DND-41 (cell line): ENCODE measurements around the gene MAP4.

Experiments used
- EZH2 ChIP-seq: IDR thresholded peaks from 3 replicates; pipeline ENCODE4 v1.6.1; 2012; ENCODE audit warnings: borderline replicate concordance, low read depth, mild to moderate bottlenecking, moderate library complexity, low read length, inconsistent platforms; ENCODE audit not compliant: severe bottlenecking
- TF ChIP-seq, protein P1 (sequence below): IDR thresholded peaks from 2 replicates; pipeline ENCODE4 v1.5.1; 2012; ENCODE audit warnings: borderline replicate concordance, low read length, moderate library complexity, mild to moderate bottlenecking; ENCODE audit not compliant: poor library complexity, severe bottlenecking; ENCODE audit errors: extremely low read depth

DNA sequence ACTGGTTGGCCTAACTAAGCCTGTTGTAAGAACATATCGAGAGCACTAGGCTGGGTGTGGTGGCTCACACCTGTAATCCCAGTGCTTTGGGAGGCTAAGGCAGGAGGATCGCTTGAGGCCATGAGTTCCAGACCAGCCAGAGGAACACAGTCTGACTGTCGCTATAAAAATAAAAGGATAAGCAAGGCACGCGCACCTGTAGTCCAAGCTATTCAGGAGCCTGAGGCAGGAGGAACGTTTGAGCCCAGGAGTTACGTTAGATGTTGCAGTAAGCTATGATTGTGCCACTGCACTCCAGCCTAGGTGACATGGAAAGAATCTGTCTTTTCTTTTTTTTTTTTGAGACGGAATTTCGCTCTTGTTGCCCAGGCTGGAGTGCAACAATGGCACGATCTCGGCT lies 24.9 kb downstream of the MAP4 start:
- TF ChIP-seq, protein P1, sequence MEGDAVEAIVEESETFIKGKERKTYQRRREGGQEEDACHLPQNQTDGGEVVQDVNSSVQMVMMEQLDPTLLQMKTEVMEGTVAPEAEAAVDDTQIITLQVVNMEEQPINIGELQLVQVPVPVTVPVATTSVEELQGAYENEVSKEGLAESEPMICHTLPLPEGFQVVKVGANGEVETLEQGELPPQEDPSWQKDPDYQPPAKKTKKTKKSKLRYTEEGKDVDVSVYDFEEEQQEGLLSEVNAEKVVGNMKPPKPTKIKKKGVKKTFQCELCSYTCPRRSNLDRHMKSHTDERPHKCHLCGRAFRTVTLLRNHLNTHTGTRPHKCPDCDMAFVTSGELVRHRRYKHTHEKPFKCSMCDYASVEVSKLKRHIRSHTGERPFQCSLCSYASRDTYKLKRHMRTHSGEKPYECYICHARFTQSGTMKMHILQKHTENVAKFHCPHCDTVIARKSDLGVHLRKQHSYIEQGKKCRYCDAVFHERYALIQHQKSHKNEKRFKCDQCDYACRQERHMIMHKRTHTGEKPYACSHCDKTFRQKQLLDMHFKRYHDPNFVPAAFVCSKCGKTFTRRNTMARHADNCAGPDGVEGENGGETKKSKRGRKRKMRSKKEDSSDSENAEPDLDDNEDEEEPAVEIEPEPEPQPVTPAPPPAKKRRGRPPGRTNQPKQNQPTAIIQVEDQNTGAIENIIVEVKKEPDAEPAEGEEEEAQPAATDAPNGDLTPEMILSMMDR = no peak
- TF ChIP-seq EZH2 = no peak
